Osteocyte (in vitro differentiated cells): ENCODE data around the gene RANBP6. TPM values are rescaled to one million over a fixed set of nuclear protein-coding genes. Genes with fewer than 3 reads are reported as not detected.

Experiments used
- DNase-seq: peaks from one replicate; pipeline ENCODE4 v3.0.0; 2021; ENCODE audit warnings: mixed read lengths; ENCODE audit not compliant: unreplicated experiment; ENCODE audit errors: extremely low spot score
- H3K27ac Mint-ChIP-seq: one replicate; pipeline ENCODE4 v1.8.0; 2021; ENCODE audit warnings: mild to moderate bottlenecking, mixed read lengths; ENCODE audit not compliant: unreplicated experiment
- H3K27me3 Mint-ChIP-seq: one replicate; pipeline ENCODE4 v1.8.0; 2021; ENCODE audit warnings: mixed read lengths; ENCODE audit not compliant: unreplicated experiment
- H3K36me3 Mint-ChIP-seq: one replicate; pipeline ENCODE4 v1.8.0; 2021; ENCODE audit warnings: mixed read lengths; ENCODE audit not compliant: unreplicated experiment
- H3K4me1 Mint-ChIP-seq: one replicate; pipeline ENCODE4 v1.8.0; 2021; ENCODE audit warnings: mixed read lengths; ENCODE audit not compliant: unreplicated experiment
- H3K4me3 Mint-ChIP-seq: one replicate; pipeline ENCODE4 v1.8.0; 2021; ENCODE audit warnings: mild to moderate bottlenecking, moderate library complexity, mixed read lengths; ENCODE audit not compliant: unreplicated experiment
- H3K9me3 Mint-ChIP-seq: one replicate; pipeline ENCODE4 v1.8.0; 2021; ENCODE audit warnings: mixed read lengths; ENCODE audit not compliant: unreplicated experiment
- microRNA-seq: library from miRNA; unstranded; fragments of <30 nt; microRNA quantifications from one replicate; pipeline ENCODE4 v1.1.0, GENCODE V29; 2020; ENCODE audit not compliant: unreplicated experiment
- total RNA-seq: library from RNA; stranded (reverse); gene quantifications from 2 replicates; pipeline ENCODE4 v1.2.1, GENCODE V29; 2021
- TF ChIP-seq, protein P1 (sequence below): fragments of 200-600 bp; sonication (generic); IDR thresholded peaks from 2 replicates; pipeline ENCODE4 v1.5.0; 2021; ENCODE audit warnings: antibody characterized with exemption, mild to moderate bottlenecking, moderate library complexity

Gene RANBP6
- total RNA-seq, 1 donor from 2014 or later: 16.4 TPM

DNA sequence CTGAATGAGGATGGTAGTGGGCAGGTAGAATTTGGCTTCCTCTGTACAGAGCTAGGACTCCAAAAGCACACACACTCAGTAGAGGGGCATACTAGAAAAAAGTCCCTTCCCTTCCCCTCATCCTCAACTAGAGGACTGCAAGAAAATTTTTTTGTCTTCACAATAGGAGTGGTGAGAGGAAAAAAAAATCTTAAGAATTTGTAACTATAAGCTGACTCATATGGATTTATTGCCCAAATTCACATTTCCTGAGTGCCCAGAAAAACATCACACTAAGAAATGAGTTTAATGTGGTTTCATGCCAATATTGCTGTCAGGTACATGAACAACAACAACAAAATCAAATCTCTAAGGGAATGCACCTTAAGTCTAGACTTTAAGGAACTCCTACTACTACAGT is 43.7 kb downstream of the RANBP6 start:
- Mint-ChIP-seq H3K4me1 (peaks cover 10% of the 10 kb centered on the region), H3K27me3 (no peaks in the 10 kb centered on the region), H3K4me3 (no peak overlapping the region), H3K9me3 (peaks cover 5% of the 10 kb centered on the region), H3K27ac (peak overlapping the region; percentile 31), H3K36me3 (peaks cover 40% of the 10 kb centered on the region)
- TF ChIP-seq, protein P1, sequence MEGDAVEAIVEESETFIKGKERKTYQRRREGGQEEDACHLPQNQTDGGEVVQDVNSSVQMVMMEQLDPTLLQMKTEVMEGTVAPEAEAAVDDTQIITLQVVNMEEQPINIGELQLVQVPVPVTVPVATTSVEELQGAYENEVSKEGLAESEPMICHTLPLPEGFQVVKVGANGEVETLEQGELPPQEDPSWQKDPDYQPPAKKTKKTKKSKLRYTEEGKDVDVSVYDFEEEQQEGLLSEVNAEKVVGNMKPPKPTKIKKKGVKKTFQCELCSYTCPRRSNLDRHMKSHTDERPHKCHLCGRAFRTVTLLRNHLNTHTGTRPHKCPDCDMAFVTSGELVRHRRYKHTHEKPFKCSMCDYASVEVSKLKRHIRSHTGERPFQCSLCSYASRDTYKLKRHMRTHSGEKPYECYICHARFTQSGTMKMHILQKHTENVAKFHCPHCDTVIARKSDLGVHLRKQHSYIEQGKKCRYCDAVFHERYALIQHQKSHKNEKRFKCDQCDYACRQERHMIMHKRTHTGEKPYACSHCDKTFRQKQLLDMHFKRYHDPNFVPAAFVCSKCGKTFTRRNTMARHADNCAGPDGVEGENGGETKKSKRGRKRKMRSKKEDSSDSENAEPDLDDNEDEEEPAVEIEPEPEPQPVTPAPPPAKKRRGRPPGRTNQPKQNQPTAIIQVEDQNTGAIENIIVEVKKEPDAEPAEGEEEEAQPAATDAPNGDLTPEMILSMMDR: no peak
- no peak for DNase-seq

Small RNA genes within 50 kb of the gene (microRNA-seq; reads per million reads assigned to microRNA genes)
- gene MIR4665: not detected

Other genes starting within 250 kb of the RANBP6 start
- gene ERMP1, start 182.5 kb downstream of the RANBP6 start, total RNA-seq: 19.7 and 20.4 TPM in 2 replicates
- gene MLANA, start 124.7 kb downstream of the RANBP6 start, total RNA-seq: not detected in 2 replicates
- gene IL33, start 200.2 kb upstream of the RANBP6 start, total RNA-seq: not detected in 2 replicates